Lung (tissue), 12 donors: Measurements from ENCODE around the gene TMCO4. TPM values are rescaled to one million over a fixed set of nuclear protein-coding genes. Genes with fewer than 3 reads are reported as not detected.

Experiments used
- ATAC-seq: fragments of 200-7000 bp; cut with Tn5 transposase; one replicate; pipeline ENCODE4 v1.9.1; 2020; ENCODE audit warnings: moderate number of reproducible peaks; ENCODE audit not compliant: insufficient read depth, low FRiP score
- DNase-seq, 3 donors: peaks; one replicate each; pipeline ENCODE4 v3.0.0-alpha.2; 2013 to 2017
- H3K27ac ChIP-seq, 2 donors: one replicate each; pipeline ENCODE4 v1.5.1; 2013; ENCODE audit warnings: mild to moderate bottlenecking in 2 of 2, moderate library complexity in 2 of 2, control low read depth in 1 of 2, inconsistent platforms in 1 of 2, low read depth in 1 of 2, low read length in 1 of 2
- H3K27me3 ChIP-seq, 3 donors: one replicate each; pipeline ENCODE4 v1.5.1; 2013; ENCODE audit warnings: low read length in 2 of 3; ENCODE audit not compliant: control insufficient read depth in 3 of 3, insufficient read depth in 3 of 3
- H3K36me3 ChIP-seq, 4 donors: one replicate each; pipeline ENCODE4 v1.5.1; 2013; ENCODE audit warnings: low read length in 4 of 4, mild to moderate bottlenecking in 1 of 4, moderate library complexity in 1 of 4; ENCODE audit not compliant: control insufficient read depth in 4 of 4, insufficient read depth in 4 of 4
- H3K4me1 ChIP-seq, 5 donors: one replicate each; pipeline ENCODE4 v1.5.1; 2013; ENCODE audit warnings: low read length in 5 of 5, mild to moderate bottlenecking in 2 of 5, moderate library complexity in 1 of 5; ENCODE audit not compliant: control insufficient read depth in 5 of 5, insufficient read depth in 5 of 5
- H3K4me3 ChIP-seq: one replicate; pipeline ENCODE4 v1.5.1; 2013; ENCODE audit warnings: mild to moderate bottlenecking, control low read depth, moderate library complexity
- H3K9ac ChIP-seq, 2 donors: one replicate each; pipeline ENCODE4 v1.5.1; 2013; ENCODE audit warnings: low read length in 2 of 2, control low read depth in 1 of 2; ENCODE audit not compliant: insufficient read depth in 1 of 2
- H3K9me3 ChIP-seq, 4 donors: one replicate each; pipeline ENCODE4 v1.5.1; 2013; ENCODE audit warnings: low read length in 3 of 4, mild to moderate bottlenecking in 1 of 4, moderate library complexity in 1 of 4; ENCODE audit not compliant: control insufficient read depth in 4 of 4, insufficient read depth in 3 of 4
- whole genome bisulfite sequencing, 2 donors: extraction: QIAGEN DNeasy Blood & Tissue Kit; methylation state at CpG; one replicate each; pipeline ENCODE4 v1.1.7; 2013; 5-methylcytosine and 5-hydroxymethylcytosine counted together
- polyA plus RNA-seq, 2 donors: library from polyadenylated mRNA; stranded (reverse); fragments of 200-250 nt; gene quantifications; one replicate each; pipeline ENCODE4 v1.2.1, GENCODE V29; 2013
- total RNA-seq, 2 donors: library from RNA; depleted of rRNA in 1 of 2; stranded (reverse); fragments of >200 nt in 1 of 2; gene quantifications; one replicate each; pipeline ENCODE4 v1.2.1, GENCODE V29; 2014 to 2021
- TF ChIP-seq, protein P1 (sequence below): IDR thresholded peaks from 2 replicates; pipeline ENCODE4 v1.5.1; 2012; ENCODE audit warnings: mild to moderate bottlenecking; ENCODE audit errors: control extremely low read depth, extremely low read depth
- donor health status: control.
- donor health status: control.
- donor health status: Bipolar disorder and iron deficiency.
- donor health status: healthy.
- donor health status: DM: yes; HTN: yes; CAD: no.

TMCO4 gene
- total and polyA plus RNA-seq, 4 donors = 14.3 to 27.8 (median 19.5) TPM

DNA sequence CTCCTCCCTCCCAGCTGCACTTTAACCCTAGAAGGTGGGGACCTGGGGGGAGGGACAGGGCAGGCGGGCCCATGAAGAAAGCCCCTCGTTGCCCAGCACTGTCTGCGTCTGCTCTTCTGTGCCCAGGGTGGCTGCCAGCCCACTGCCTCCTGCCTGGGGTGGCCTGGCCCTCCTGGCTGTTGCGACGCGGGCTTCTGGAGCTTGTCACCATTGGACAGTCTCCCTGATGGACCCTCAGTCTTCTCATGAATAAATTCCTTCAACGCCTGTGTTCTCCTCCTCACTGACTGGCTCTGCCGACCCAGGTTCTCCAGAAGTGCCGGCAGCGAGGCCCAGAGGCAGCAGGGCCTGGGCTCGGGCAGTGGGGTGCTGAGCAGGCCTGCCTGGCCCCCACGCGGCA is 141.5 kb downstream of the TMCO4 start:
- DNase-seq (no peak), ATAC-seq (no peak)
- H3K9ac ChIP-seq = no peak overlapping the region
- 90 to 91% methylated on average over 13 of the region's 13 CpGs for WGBS, 2 donors
- H3K4me3 ChIP-seq = no peak overlapping the region
- peaks cover 0 to 8% (median 7%) of the 10 kb centered on the region in 3 donors for H3K27me3 ChIP-seq
- TF ChIP-seq, protein P1, sequence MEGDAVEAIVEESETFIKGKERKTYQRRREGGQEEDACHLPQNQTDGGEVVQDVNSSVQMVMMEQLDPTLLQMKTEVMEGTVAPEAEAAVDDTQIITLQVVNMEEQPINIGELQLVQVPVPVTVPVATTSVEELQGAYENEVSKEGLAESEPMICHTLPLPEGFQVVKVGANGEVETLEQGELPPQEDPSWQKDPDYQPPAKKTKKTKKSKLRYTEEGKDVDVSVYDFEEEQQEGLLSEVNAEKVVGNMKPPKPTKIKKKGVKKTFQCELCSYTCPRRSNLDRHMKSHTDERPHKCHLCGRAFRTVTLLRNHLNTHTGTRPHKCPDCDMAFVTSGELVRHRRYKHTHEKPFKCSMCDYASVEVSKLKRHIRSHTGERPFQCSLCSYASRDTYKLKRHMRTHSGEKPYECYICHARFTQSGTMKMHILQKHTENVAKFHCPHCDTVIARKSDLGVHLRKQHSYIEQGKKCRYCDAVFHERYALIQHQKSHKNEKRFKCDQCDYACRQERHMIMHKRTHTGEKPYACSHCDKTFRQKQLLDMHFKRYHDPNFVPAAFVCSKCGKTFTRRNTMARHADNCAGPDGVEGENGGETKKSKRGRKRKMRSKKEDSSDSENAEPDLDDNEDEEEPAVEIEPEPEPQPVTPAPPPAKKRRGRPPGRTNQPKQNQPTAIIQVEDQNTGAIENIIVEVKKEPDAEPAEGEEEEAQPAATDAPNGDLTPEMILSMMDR = no peak
- no peaks in the 10 kb centered on the region for H3K9me3 ChIP-seq
- H3K27ac ChIP-seq = no peak overlapping the region
- peaks cover 0 to 4% (median 0%) of the 10 kb centered on the region in 5 donors for H3K4me1 ChIP-seq
- peaks cover 0 to 10% (median 2%) of the 10 kb centered on the region in 4 donors for H3K36me3 ChIP-seq

DNA sequence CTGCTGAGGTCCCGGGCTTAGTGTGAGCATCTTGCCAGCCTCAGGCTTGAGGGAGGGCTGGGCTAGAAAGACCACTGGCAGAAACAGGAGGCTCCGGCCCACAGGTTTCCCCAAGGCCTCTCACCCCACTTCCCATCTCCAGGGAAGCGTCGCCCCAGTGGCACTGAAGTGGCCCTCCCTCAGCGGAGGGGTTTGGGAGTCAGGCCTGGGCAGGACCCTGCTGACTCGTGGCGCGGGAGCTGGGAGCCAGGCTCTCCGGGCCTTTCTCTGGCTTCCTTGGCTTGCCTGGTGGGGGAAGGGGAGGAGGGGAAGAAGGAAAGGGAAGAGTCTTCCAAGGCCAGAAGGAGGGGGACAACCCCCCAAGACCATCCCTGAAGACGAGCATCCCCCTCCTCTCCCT is 142.2 kb downstream of the TMCO4 start:
- TF ChIP-seq, protein P1 = no peak
- H3K9me3 ChIP-seq = no peaks in the 10 kb centered on the region
- H3K36me3 ChIP-seq = peaks cover 0 to 10% (median 2%) of the 10 kb centered on the region in 4 donors
- DNase-seq (no peak), ATAC-seq (no peak)
- H3K9ac ChIP-seq = no peak overlapping the region
- H3K27ac ChIP-seq = no peak overlapping the region
- H3K4me3 ChIP-seq = no peak overlapping the region
- peaks cover 0 to 3% (median 2%) of the 10 kb centered on the region in 3 donors for H3K27me3 ChIP-seq
- 88 to 96% methylated on average over 10 of the region's 10 CpGs for WGBS, 2 donors
- peaks cover 0 to 4% (median 0%) of the 10 kb centered on the region in 5 donors for H3K4me1 ChIP-seq

DNA sequence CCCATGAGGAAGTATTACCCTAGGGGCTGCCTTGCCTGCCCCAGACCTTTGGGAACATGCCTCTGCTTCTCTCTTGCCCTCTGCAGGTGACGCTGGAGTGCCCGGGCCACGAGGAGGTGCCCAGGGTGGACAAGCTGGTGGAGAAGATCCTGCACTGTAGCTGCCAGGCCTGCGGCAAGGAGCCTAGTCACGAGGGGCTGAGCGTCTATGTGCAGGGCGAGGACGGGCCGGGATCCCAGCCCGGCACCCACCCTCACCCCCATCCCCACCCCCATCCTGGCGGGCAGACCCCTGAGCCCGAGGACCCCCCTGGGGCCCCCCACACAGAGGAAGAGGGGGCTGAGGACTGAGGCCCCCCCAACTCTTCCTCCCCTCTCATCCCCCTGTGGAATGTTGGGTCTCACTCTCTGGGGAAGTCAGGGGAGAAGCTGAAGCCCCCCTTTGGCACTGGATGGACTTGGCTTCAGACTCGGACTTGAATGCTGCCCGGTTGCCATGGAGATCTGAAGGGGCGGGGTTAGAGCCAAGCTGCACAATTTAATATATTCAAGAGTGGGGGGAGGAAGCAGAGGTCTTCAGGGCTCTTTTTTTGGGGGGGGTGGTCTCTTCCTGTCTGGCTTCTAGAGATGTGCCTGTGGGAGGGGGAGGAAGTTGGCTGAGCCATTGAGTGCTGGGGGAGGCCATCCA is 142.8 kb downstream of the TMCO4 start:
- peaks cover 0 to 2% (median 1%) of the 10 kb centered on the region in 3 donors for H3K27me3 ChIP-seq
- peak; percentile 34 to 59 (median 44) for DNase-seq
- TF ChIP-seq, protein P1 = no peak
- H3K27ac ChIP-seq = no peak overlapping the region
- no peak for ATAC-seq
- H3K9me3 ChIP-seq = no peaks in the 10 kb centered on the region
- no peak overlapping the region for H3K4me3 ChIP-seq
- peaks cover 0 to 8% (median 0%) of the 10 kb centered on the region in 5 donors for H3K4me1 ChIP-seq
- H3K36me3 ChIP-seq = peaks cover 0 to 10% (median 2%) of the 10 kb centered on the region in 4 donors
- WGBS, 2 donors = 85 to 89% methylated on average over 15 of the region's 15 CpGs
- H3K9ac ChIP-seq = no peak overlapping the region
